Vagina (tissue), 2 donors: ENCODE data around the gene SHANK1. TPM values are rescaled to one million over a fixed set of nuclear protein-coding genes. Genes with fewer than 3 reads are reported as not detected.

Source experiments
- DNase-seq, 2 donors: peaks; one replicate each; pipeline ENCODE4 v3.0.0-alpha.2; 2017; ENCODE audit errors: extremely low spot score in 2 of 2
- H3K27ac ChIP-seq: fragments of 200-600 bp; sonication (generic); one replicate; pipeline ENCODE4 v1.5.1; 2019
- H3K27me3 ChIP-seq: fragments of 200-600 bp; sonication (generic); one replicate; pipeline ENCODE4 v1.5.1; 2019
- H3K36me3 ChIP-seq, 2 donors: fragments of 200-600 bp; sonication (generic); one replicate each; pipeline ENCODE4 v1.5.1; 2017 to 2019
- H3K4me1 ChIP-seq: fragments of 200-600 bp; sonication (generic); one replicate; pipeline ENCODE4 v1.5.1; 2019
- H3K4me3 ChIP-seq, 2 donors: fragments of 200-600 bp; sonication (generic); 1 replicate in 1 of 2; 2 replicates in 1 of 2; pipeline ENCODE4 v1.5.1; 2016 to 2019
- H3K9me3 ChIP-seq: fragments of 200-600 bp; sonication (generic); one replicate; pipeline ENCODE4 v1.5.1; 2019
- POLR2A ChIP-seq, 2 donors: fragments of 450-650 bp; IDR thresholded peaks; one replicate each; pipeline ENCODE4 v1.6.1; 2017; ENCODE audit warnings: antibody characterized with exemption in 2 of 2, mild to moderate bottlenecking in 2 of 2, moderate library complexity in 2 of 2
- POLR2AphosphoS5 ChIP-seq, 2 donors: sonication (generic); formaldehyde crosslinking; IDR thresholded peaks; one replicate each; pipeline ENCODE4 v1.9.0; 2017; ENCODE audit warnings: antibody characterized with exemption in 2 of 2, mild to moderate bottlenecking in 2 of 2, low read depth in 1 of 2; ENCODE audit not compliant: insufficient read depth in 1 of 2
- intact Hi-C: fragments of 100-400 bp; cut with DNase I; formaldehyde crosslinking; loops from one replicate; pipeline ENCODE4 v1.15.1; 2023
- total RNA-seq: library from RNA; depleted of rRNA; stranded (reverse); fragments of >200 nt; gene quantifications from one replicate; pipeline ENCODE4 v1.2.3, GENCODE V29; 2016
- TF ChIP-seq, protein P1 (sequence below), 3 experiments: fragments of 450-650 bp in 2 of 3; fragments of 200-600 bp in 1 of 3; sonication (generic) in 1 of 3; IDR thresholded peaks; one replicate each; pipeline ENCODE4 v1.5.1; 2017 to 2019; ENCODE audit warnings: antibody characterized with exemption in 3 of 3, mild to moderate bottlenecking in 2 of 3, moderate library complexity in 2 of 3

The SHANK1 gene
- total RNA-seq, 1 donor from 2014 or later, result 0.98 TPM

DNA sequence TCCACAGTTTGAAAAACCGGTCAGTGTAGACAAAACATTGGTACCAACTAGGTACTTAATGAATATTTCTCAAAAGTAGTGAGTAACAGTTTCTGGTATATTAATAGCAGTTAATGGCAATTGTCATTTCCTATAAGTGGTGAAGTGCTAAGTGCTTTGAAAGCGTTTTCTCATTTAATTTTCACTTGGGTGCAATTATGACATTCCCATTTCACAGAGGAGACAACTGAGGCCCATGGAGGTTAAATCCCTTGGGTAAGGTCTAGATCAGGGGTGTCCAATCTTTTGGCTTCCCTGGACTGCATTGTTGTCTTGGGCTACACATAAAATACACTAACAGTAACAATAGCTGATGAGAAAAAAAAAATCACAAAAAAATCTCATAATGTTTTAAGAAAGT is 79.2 kb downstream of the SHANK1 start:
- intact Hi-C loops, result no loop called here
- no peaks in the 10 kb centered on the region for H3K36me3 ChIP-seq
- H3K4me3 ChIP-seq, result no peak overlapping the region
- no peak overlapping the region for H3K27ac ChIP-seq
- TF ChIP-seq, protein P1, sequence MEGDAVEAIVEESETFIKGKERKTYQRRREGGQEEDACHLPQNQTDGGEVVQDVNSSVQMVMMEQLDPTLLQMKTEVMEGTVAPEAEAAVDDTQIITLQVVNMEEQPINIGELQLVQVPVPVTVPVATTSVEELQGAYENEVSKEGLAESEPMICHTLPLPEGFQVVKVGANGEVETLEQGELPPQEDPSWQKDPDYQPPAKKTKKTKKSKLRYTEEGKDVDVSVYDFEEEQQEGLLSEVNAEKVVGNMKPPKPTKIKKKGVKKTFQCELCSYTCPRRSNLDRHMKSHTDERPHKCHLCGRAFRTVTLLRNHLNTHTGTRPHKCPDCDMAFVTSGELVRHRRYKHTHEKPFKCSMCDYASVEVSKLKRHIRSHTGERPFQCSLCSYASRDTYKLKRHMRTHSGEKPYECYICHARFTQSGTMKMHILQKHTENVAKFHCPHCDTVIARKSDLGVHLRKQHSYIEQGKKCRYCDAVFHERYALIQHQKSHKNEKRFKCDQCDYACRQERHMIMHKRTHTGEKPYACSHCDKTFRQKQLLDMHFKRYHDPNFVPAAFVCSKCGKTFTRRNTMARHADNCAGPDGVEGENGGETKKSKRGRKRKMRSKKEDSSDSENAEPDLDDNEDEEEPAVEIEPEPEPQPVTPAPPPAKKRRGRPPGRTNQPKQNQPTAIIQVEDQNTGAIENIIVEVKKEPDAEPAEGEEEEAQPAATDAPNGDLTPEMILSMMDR (IDR thresholded peaks at IDR 0.05), result no peak
- no peak for TF ChIP-seq POLR2AphosphoS5 (IDR thresholded peaks at IDR 0.05; ENCODE audit: insufficient read depth in 1 of 2, low read depth in 1 of 2)
- TF ChIP-seq POLR2A (IDR thresholded peaks at IDR 0.05), result no peak
- DNase-seq, result no peak
- peaks cover 9% of the 10 kb centered on the region for H3K4me1 ChIP-seq
- H3K27me3 ChIP-seq, result no peaks in the 10 kb centered on the region
- no peaks in the 10 kb centered on the region for H3K9me3 ChIP-seq

DNA sequence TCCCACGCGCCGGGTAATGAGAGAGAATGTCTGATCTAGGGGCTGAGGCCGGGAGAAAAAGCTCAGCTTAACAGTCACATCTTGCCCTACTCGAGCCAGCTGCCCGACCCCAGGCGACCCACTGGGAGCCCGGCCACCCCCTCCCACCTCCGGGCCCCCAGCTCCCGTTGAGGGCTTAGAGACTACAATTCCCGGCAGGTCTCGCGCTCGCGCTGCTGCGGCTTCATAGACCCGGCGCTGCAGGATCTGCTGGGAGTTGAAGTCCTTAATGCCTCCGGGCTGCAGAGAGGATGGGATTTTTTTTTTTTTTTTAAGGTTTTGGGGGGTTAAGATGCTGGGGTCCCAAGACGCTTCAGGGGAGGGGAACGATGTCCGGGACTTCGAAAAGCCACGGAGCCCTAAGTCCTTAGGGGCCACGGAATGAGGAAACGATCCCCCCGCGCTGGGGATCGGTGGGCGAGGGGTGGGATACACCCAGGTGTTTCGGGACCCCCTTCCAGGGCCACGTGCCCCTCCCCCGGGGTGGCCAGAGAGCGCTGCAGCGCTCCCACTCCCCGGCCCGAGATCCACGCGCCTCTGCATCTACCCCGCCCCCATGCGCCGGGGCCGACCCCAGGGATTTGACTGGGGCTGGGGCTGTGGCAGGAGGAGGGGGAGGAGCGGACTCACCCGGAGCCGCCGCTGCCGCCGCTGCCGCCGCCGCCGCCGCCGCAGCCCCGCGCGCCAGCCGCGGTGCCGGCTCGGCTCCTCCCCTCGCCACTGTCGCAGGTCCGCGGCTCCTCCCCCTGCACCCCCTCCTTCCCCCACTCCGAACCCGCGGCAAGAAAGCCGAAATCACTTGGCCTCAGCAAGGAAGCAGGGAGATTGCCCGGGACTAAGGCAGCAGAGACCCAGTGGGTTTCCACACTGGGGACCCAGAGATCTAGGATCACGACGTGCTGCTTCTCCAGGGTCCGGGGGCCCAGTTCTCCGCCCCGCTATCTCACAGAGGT is 80.2 kb downstream of the SHANK1 start, which contains the start of gene SYT3:
TSS of gene SYT3 (minus strand) at position 761 of the 992 bp plus-strand sequence. CDS start 2,470 bp downstream, outside the sequence.
- no peaks in the 10 kb centered on the region for H3K9me3 ChIP-seq
- H3K27ac ChIP-seq, result no peak within 1 kb of the TSS
- peaks cover 9% of the 10 kb centered on the region for H3K4me1 ChIP-seq
- H3K36me3 ChIP-seq, result no peaks in the 10 kb centered on the region
- TF ChIP-seq, protein P1 (IDR thresholded peaks at IDR 0.05), result no peak
- TF ChIP-seq POLR2A (IDR thresholded peaks at IDR 0.05) (no peak), POLR2AphosphoS5 (IDR thresholded peaks at IDR 0.05; ENCODE audit: insufficient read depth in 1 of 2, low read depth in 1 of 2) (no peak)
- peak within 1 kb of the TSS; percentile 37 to 51 for H3K4me3 ChIP-seq
- no peaks in the 10 kb centered on the region for H3K27me3 ChIP-seq
- DNase-seq, result no peak
- intact Hi-C loops, result no loop called here

DNA sequence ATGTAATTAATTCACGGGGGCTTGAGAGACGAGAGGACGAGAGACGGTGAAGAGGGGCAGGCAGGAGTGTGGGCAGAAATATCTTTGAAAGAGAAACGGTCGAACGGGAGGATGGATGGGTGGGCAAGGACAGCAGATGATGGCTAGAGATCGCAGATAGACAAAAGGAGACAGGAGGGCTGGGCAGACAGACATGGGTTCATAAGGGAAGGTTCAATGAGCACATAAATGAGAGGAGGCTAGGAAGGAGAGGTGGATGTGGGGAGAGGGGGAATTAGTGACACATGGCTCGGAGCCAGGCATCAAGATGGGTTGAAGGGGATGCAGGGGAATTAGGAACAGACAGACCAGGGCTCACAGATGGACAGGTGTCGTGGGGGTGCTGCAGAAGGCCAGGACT is 81.0 kb downstream of the SHANK1 start:
- no peak for DNase-seq
- intact Hi-C loops, result no loop called here
- TF ChIP-seq POLR2AphosphoS5 (IDR thresholded peaks at IDR 0.05; ENCODE audit: insufficient read depth in 1 of 2, low read depth in 1 of 2), result no peak
- TF ChIP-seq, protein P1 (IDR thresholded peaks at IDR 0.05), result no peak
- TF ChIP-seq POLR2A (IDR thresholded peaks at IDR 0.05), result no peak
- Histone ChIP-seq H3K27ac (no peak overlapping the region), H3K4me3 (no peak overlapping the region), H3K9me3 (peaks cover 4% of the 10 kb centered on the region), H3K4me1 (peaks cover 9% of the 10 kb centered on the region), H3K27me3 (no peaks in the 10 kb centered on the region), H3K36me3 (no peaks in the 10 kb centered on the region)

DNA sequence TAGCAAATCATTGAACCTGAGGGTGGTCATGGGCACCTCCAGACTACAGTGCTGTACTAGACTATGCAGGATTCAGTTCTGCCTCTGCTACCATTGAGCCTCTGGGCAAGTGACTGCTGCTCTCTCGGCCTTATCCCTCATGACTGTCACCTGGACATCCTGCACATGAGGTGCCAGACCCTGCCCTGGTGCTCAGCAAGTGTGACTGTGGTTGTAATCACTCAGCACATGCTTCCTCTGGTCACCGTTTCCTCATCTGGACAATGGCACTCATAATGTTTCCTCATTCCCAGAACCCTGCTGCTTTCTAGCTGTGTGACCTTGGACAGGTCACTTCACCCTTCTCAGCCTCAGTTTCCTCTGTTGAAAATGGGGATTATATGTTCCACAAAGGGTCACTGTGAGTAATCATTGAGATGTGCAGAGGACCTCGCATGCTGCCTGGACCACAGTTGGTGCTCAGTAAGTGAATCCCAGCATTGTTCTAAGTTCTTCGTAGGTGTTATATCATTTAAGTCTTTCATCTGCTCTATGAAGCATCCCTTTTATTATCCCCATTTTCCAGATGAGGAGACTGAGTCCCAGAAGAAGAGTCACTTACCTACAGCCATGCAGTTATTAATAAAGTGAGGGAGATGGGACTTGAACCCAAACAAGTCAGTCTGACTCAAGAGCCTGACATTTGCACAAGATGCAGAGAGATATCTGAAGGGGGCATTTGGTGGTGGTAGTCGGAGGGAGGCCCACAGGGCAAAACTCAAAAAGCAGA is 83.1 kb downstream of the SHANK1 start:
- H3K36me3 ChIP-seq, result no peaks in the 10 kb centered on the region
- DNase-seq, result no peak
- no peak overlapping the region for H3K4me3 ChIP-seq
- no peak for TF ChIP-seq POLR2AphosphoS5 (IDR thresholded peaks at IDR 0.05; ENCODE audit: insufficient read depth in 1 of 2, low read depth in 1 of 2)
- TF ChIP-seq POLR2A (IDR thresholded peaks at IDR 0.05), result no peak
- TF ChIP-seq, protein P1 (IDR thresholded peaks at IDR 0.05), result no peak
- intact Hi-C loops, result no loop called here
- H3K9me3 ChIP-seq, result peaks cover 9% of the 10 kb centered on the region
- H3K4me1 ChIP-seq, result peaks cover 9% of the 10 kb centered on the region
- H3K27ac ChIP-seq, result no peak overlapping the region
- H3K27me3 ChIP-seq, result no peaks in the 10 kb centered on the region
